Stomach (tissue), 4 donors: ENCODE measurements around the gene IL13.

Experiments used
- POLR2A ChIP-seq, 4 donors: fragments of 450-650 bp; IDR thresholded peaks; one replicate each; pipeline ENCODE4 v1.6.1; 2016; ENCODE audit warnings: antibody characterized with exemption in 4 of 4, control low read depth in 2 of 4, mild to moderate bottlenecking in 1 of 4, moderate library complexity in 1 of 4
- POLR2AphosphoS5 ChIP-seq, 3 donors: sonication (generic); formaldehyde crosslinking; IDR thresholded peaks; one replicate each; pipeline ENCODE4 v1.6.1; 2016; ENCODE audit warnings: antibody characterized with exemption in 3 of 3
- TF ChIP-seq, protein P1 (sequence below), 7 experiments: fragments of 450-650 bp in 4 of 7; fragments of 200-600 bp in 3 of 7; sonication (generic) in 3 of 7; IDR thresholded peaks; one replicate each; pipeline ENCODE4 v1.5.1; 2016 to 2019; ENCODE audit warnings: antibody characterized with exemption in 7 of 7, control low read depth in 2 of 7, mild to moderate bottlenecking in 1 of 7

DNA sequence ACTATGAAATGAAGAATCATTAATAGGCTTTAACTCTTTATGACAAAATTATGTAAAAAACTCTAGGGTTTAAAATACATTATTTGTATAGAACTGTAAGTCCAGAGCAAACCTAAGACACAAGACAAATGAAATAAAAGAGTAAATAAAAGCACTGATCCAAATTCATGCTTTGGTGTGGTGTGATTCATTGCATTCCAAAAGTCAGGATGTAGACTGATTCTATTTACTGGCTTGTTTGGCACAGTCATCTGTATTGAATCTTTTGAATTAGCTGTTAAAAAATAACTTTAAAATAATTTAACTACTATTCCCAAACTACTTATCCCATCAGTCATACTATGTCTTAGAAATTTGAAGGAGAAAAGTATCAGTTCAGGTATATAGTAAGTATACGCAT, 46.9 kb downstream of the IL13 start:
- TF ChIP-seq, protein P1, sequence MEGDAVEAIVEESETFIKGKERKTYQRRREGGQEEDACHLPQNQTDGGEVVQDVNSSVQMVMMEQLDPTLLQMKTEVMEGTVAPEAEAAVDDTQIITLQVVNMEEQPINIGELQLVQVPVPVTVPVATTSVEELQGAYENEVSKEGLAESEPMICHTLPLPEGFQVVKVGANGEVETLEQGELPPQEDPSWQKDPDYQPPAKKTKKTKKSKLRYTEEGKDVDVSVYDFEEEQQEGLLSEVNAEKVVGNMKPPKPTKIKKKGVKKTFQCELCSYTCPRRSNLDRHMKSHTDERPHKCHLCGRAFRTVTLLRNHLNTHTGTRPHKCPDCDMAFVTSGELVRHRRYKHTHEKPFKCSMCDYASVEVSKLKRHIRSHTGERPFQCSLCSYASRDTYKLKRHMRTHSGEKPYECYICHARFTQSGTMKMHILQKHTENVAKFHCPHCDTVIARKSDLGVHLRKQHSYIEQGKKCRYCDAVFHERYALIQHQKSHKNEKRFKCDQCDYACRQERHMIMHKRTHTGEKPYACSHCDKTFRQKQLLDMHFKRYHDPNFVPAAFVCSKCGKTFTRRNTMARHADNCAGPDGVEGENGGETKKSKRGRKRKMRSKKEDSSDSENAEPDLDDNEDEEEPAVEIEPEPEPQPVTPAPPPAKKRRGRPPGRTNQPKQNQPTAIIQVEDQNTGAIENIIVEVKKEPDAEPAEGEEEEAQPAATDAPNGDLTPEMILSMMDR (IDR thresholded peaks at IDR 0.05): no peak
- no peak for TF ChIP-seq POLR2AphosphoS5 (IDR thresholded peaks at IDR 0.05)
- no peak for TF ChIP-seq POLR2A (IDR thresholded peaks at IDR 0.05)
